ENCODE measurements around the gene PLA1A. TPM values are rescaled to one million over a fixed set of nuclear protein-coding genes. Genes with fewer than 3 reads are reported as not detected.

PLA1A gene
- polyA plus RNA-seq, 1 of the 3 experiments (the other 2 are of a cell fraction) = not detected

GRCh38 chr3:119664850-119665379 lies 67.2 kb downstream of the PLA1A start:
- POLR2A ChIA-PET = interaction anchor here (0.5 kb wide), 1 partner anchor 405 kb away, joined by 3 read pairs; no protein-coding TSS in a partner anchor
- TF ChIP-seq NFIC (IDR thresholded peaks at IDR 0.05; ENCODE audit: borderline replicate concordance) (peak; percentile 33; the same call in 1 of the 2 replicates), EP300 (IDR thresholded peaks at IDR 0.05; ENCODE audit: borderline replicate concordance in 1 of 2, low read depth in 1 of 2, low read length in 1 of 2) (peak in 1 of 2 experiments; percentile 43; a peak in 1 of 4 replicates), TCF12 (IDR thresholded peaks at IDR 0.05) (peak; percentile 46; the same call in 1 of the 2 replicates), JUND (IDR thresholded peaks at IDR 0.05) (peak; percentile 59), CHD2 (IDR thresholded peaks at IDR 0.05; ENCODE audit: low read length, partially characterized antibody) (no peak)
- TF ChIP-seq, protein P1, sequence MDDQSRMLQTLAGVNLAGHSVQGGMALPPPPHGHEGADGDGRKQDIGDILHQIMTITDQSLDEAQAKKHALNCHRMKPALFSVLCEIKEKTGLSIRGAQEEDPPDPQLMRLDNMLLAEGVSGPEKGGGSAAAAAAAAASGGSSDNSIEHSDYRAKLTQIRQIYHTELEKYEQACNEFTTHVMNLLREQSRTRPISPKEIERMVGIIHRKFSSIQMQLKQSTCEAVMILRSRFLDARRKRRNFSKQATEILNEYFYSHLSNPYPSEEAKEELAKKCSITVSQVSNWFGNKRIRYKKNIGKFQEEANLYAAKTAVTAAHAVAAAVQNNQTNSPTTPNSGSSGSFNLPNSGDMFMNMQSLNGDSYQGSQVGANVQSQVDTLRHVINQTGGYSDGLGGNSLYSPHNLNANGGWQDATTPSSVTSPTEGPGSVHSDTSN (IDR thresholded peaks at IDR 0.05) = peak; percentile 35
- TF ChIP-seq, protein P2, sequence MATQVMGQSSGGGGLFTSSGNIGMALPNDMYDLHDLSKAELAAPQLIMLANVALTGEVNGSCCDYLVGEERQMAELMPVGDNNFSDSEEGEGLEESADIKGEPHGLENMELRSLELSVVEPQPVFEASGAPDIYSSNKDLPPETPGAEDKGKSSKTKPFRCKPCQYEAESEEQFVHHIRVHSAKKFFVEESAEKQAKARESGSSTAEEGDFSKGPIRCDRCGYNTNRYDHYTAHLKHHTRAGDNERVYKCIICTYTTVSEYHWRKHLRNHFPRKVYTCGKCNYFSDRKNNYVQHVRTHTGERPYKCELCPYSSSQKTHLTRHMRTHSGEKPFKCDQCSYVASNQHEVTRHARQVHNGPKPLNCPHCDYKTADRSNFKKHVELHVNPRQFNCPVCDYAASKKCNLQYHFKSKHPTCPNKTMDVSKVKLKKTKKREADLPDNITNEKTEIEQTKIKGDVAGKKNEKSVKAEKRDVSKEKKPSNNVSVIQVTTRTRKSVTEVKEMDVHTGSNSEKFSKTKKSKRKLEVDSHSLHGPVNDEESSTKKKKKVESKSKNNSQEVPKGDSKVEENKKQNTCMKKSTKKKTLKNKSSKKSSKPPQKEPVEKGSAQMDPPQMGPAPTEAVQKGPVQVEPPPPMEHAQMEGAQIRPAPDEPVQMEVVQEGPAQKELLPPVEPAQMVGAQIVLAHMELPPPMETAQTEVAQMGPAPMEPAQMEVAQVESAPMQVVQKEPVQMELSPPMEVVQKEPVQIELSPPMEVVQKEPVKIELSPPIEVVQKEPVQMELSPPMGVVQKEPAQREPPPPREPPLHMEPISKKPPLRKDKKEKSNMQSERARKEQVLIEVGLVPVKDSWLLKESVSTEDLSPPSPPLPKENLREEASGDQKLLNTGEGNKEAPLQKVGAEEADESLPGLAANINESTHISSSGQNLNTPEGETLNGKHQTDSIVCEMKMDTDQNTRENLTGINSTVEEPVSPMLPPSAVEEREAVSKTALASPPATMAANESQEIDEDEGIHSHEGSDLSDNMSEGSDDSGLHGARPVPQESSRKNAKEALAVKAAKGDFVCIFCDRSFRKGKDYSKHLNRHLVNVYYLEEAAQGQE (IDR thresholded peaks at IDR 0.05; ENCODE audit: low read depth, low read length) = no peak
- 61% methylated on average over 4 of the region's 4 CpGs for WGBS (ENCODE audit: low lambda C conversion rate)
- H4K20me1 ChIP-seq (ENCODE audit: insufficient read depth) = no peaks in the 10 kb centered on the region
- H3K4me1 ChIP-seq (ENCODE audit: control insufficient read depth in 1 of 2, insufficient read depth in 2 of 2, low read depth in 1 of 2, low read length in 1 of 2) = peaks cover 39 to 44% of the 10 kb centered on the region in 2 experiments
- no peaks in the 10 kb centered on the region for H3K27me3 ChIP-seq (ENCODE audit: insufficient read depth)
- no peaks in the 10 kb centered on the region for H3K9me2 ChIP-seq
- peaks cover 30% of the 10 kb centered on the region for H3F3A ChIP-seq (replicated peaks; ENCODE audit: insufficient read depth)
- H3K4me3 ChIP-seq (ENCODE audit: low read depth in 2 of 2, low read length in 1 of 2) = no peak overlapping the region
- H3K27ac ChIP-seq (ENCODE audit: low read depth in 2 of 2, low read length in 1 of 2) = peak overlapping the region; percentile 93 to 98
- no peaks in the 10 kb centered on the region for H3K9me3 ChIP-seq
- no peaks in the 10 kb centered on the region for H3K79me2 ChIP-seq (ENCODE audit: insufficient read depth)
- no peak for DNase-seq
- peak overlapping the region; percentile 68; the same call in 1 of the 2 replicates for H3K4me2 ChIP-seq
- no peaks in the 10 kb centered on the region for H3K36me3 ChIP-seq (replicated peaks in 1 of 2; ENCODE audit: control insufficient read depth in 1 of 2, insufficient read depth in 2 of 2, low read length in 1 of 2)
- peak overlapping the region; percentile 61 for H2AFZ ChIP-seq (ENCODE audit: low read depth)
- CTCF ChIA-PET = interaction anchor here (0.6 to 1.4 kb wide), 2 partner anchors 13 to 97 kb away, joined by 3 read pairs; no protein-coding TSS in a partner anchor
- H3K9ac ChIP-seq = peak overlapping the region; percentile 57

DNA sequence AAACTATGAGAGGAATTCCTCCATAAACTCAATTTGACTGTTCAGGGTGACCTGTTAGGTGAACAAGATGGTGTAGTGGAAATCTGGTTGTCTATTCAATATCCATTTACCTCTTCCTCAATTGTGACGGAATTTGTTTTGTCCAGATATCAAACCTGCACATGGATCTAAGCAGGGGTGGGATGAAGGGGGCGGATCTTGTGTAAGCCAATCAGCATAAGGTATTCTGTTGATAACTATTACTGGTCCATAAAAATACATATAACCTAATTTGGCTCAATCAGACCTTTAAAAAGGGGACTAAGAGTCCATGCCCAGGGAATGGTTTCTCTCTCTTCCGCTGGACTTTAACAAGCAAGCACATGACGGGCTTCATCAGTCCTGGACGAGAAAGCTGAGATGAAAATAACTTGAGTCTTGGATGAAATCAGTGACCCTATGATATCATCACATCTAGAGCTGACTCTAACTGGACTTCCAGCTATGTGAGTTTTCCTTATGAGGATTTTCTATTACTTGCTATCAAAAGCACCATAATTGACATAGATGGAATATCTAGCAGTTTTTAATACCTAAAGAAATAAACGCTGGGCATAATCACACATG lies 68.4 kb downstream of the PLA1A start:
- Histone ChIP-seq H3K9me3 (no peaks in the 10 kb centered on the region), H2AFZ (ENCODE audit: low read depth) (no peak overlapping the region), H3K36me3 (replicated peaks in 1 of 2; ENCODE audit: control insufficient read depth in 1 of 2, insufficient read depth in 2 of 2, low read length in 1 of 2) (no peaks in the 10 kb centered on the region), H3K4me1 (ENCODE audit: control insufficient read depth in 1 of 2, insufficient read depth in 2 of 2, low read depth in 1 of 2, low read length in 1 of 2) (peaks cover 28 to 44% of the 10 kb centered on the region in 2 experiments), H4K20me1 (ENCODE audit: insufficient read depth) (no peaks in the 10 kb centered on the region), H3K27me3 (ENCODE audit: insufficient read depth) (no peaks in the 10 kb centered on the region), H3K4me3 (ENCODE audit: low read depth in 2 of 2, low read length in 1 of 2) (no peak overlapping the region), H3K9me2 (no peaks in the 10 kb centered on the region), H3K4me2 (no peak overlapping the region), H3F3A (replicated peaks; ENCODE audit: insufficient read depth) (peaks cover 30% of the 10 kb centered on the region), H3K79me2 (ENCODE audit: insufficient read depth) (no peaks in the 10 kb centered on the region), H3K9ac (no peak overlapping the region), H3K27ac (ENCODE audit: low read depth in 2 of 2, low read length in 1 of 2) (peak overlapping the region; percentile 0 to 93)
- 94% methylated on average over 6 of the region's 6 CpGs for WGBS (ENCODE audit: low lambda C conversion rate)
- no peak for TF ChIP-seq CHD2 (IDR thresholded peaks at IDR 0.05; ENCODE audit: low read length, partially characterized antibody)
- no peak for TF ChIP-seq EP300 (IDR thresholded peaks at IDR 0.05; ENCODE audit: borderline replicate concordance in 1 of 2, low read depth in 1 of 2, low read length in 1 of 2)
- TF ChIP-seq GATA2 (CRISPR knock-in tag; IDR thresholded peaks at IDR 0.05) = no peak
- no peak for DNase-seq
- ChIA-PET POLR2A (no interaction called here), CTCF (interaction anchor here (1.1 to 1.5 kb wide), 2 partner anchors 9 to 15 kb away, joined by 3 to 6 read pairs; no protein-coding TSS in a partner anchor)
